HL-60 (cell line): Measurements from ENCODE around the gene LDB2.

Source experiments
- DNase-seq, 2 experiments: peaks; one replicate each; pipeline ENCODE4 v3.0.0-alpha.2; 2010 to 2020; ENCODE audit warnings: low read depth in 1 of 2, low spot score in 1 of 2
- H3K27ac ChIP-seq: fragments of 250-450 bp; sonication (Bioruptor Pico); replicated peaks from 2 replicates; pipeline ENCODE4 v1.5.1; 2020; ENCODE audit warnings: mild to moderate bottlenecking, moderate library complexity
- H3K27me3 ChIP-seq: fragments of 250-450 bp; sonication (Bioruptor Pico); 2 replicates; pipeline ENCODE4 v1.5.1; 2021; ENCODE audit warnings: mild to moderate bottlenecking, moderate library complexity; ENCODE audit not compliant: insufficient read depth, poor library complexity, severe bottlenecking
- H3K4me3 ChIP-seq: replicated peaks from 2 replicates; pipeline ENCODE4 v1.5.1; 2011; ENCODE audit warnings: mild to moderate bottlenecking, control low read depth, low read length; ENCODE audit not compliant: insufficient read depth
- CTCF ChIP-seq: IDR thresholded peaks from one replicate; pipeline ENCODE4 v1.5.1; 2011; ENCODE audit warnings: low read length, control low read depth, inconsistent platforms; ENCODE audit not compliant: insufficient read depth
- GABPA ChIP-seq: IDR thresholded peaks from 2 replicates; pipeline ENCODE4 v1.6.1; 2012; ENCODE audit warnings: low read depth
- POLR2AphosphoS5 ChIP-seq: IDR thresholded peaks from 2 replicates; pipeline ENCODE4 v1.6.1; 2012; ENCODE audit warnings: low read depth
- REST ChIP-seq: IDR thresholded peaks from 2 replicates; pipeline ENCODE4 v1.6.1; 2012; ENCODE audit warnings: low read depth; ENCODE audit not compliant: insufficient replicate concordance
- SPI1 ChIP-seq: IDR thresholded peaks from 2 replicates; pipeline ENCODE4 v1.6.1; 2012; ENCODE audit warnings: low read depth, mild to moderate bottlenecking, borderline replicate concordance

LDB2 gene

DNA sequence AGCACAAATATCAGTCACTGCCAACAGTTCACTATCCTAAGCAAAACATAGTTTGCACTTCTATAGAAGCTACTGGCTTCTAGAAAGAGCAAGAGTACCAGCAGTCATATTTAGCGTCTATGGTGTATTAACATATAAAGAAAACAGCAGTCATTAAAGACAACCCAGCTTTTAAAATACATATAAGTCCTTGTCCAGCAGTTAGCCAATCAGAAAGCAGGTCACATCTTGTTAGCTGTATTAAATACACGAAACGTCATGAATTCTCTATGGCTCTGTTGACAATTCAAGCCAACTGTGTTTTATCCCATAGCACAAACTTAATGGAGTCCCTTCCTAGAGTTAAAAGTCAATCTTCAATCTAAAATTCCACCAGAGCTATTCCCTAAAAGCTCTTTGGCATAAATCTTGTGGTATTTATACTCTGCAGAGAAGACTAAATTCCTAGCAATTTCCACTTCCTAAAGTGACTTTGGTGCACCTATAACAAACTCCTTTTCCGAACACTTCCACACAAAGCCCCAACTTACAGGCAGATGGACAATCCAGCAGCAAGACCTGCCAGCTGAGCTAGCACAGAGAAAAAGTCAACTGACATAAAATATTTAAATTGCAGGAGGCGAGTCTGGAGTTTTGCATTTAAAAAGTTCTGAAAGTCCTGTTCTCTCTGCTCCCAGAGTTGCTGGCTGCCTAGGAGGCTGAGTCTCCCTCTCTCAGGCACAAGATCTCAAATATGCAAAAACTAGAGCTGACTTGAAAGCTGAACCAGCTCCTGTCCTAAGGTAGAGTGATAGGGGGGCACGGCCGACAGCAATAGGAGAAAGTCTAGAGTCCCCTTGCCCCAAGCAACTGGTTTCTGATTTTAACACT is 1.3 kb downstream of the LDB2 start:
- Histone ChIP-seq H3K27me3 (no peaks in the 10 kb centered on the region), H3K4me3 (no peak overlapping the region), H3K27ac (no peak overlapping the region)
- DNase-seq: no peak
- TF ChIP-seq CTCF: no peak
- TF ChIP-seq REST: no peak
- TF ChIP-seq SPI1: no peak
- no peak for TF ChIP-seq GABPA
- TF ChIP-seq POLR2AphosphoS5: no peak

- Histone ChIP-seq H3K4me3 (no peak overlapping the region), H3K27ac (no peak overlapping the region), H3K27me3 (no peaks in the 10 kb centered on the region)
- TF ChIP-seq CTCF (no peak), GABPA (no peak), REST (no peak), POLR2AphosphoS5 (no peak), SPI1 (no peak)
- DNase-seq: no peak
Observed at GRCh38 chr4:16894406-16894805, 4.0 kb downstream of the LDB2 start.

- Histone ChIP-seq H3K27me3 (no peaks in the 10 kb centered on the region), H3K4me3 (no peak overlapping the region), H3K27ac (no peak overlapping the region)
- no peak for DNase-seq
- TF ChIP-seq SPI1 (no peak), CTCF (no peak), REST (no peak), POLR2AphosphoS5 (no peak), GABPA (no peak)
Observed at GRCh38 chr4:16893141-16893651, 5.2 kb downstream of the LDB2 start.
